Measurements from ENCODE around the gene PER3. TPM values are rescaled to one million over a fixed set of nuclear protein-coding genes. Genes with fewer than 3 reads are reported as not detected.

PER3 gene
- total RNA-seq, 2 donors from 2014 or later: 12.0 to 20.6 TPM

- no peaks in the 10 kb centered on the region for H3K4me1 ChIP-seq (replicated peaks)
- no peak for DNase-seq (ENCODE audit: low spot score)
- WGBS: 37% methylated on average over 10 of the region's 10 CpGs
- TF ChIP-seq CTCF (IDR thresholded peaks at IDR 0.05) (no peak), POLR2AphosphoS5 (IDR thresholded peaks at IDR 0.05) (no peak), POLR2A (IDR thresholded peaks at IDR 0.05) (no peak)
- intact Hi-C loops (cut with DNase I): no loop called here
- H3K9me3 ChIP-seq: no peaks in the 10 kb centered on the region
- no peaks in the 10 kb centered on the region for H3K36me3 ChIP-seq
- no peaks in the 10 kb centered on the region for H3K27me3 ChIP-seq (replicated peaks; ENCODE audit: insufficient read depth)
- H3K27ac ChIP-seq: no peak within 1 kb of the TSS
- no peak within 1 kb of the TSS for H3K4me3 ChIP-seq
These were observed 69.0 kb downstream of the PER3 start, which contains the start of gene UTS2 for GRCh38 chr1:7852804-7853683. TSS of gene UTS2 (minus strand) at chr1:7853065. CDS start at chr1:7853003, 62 bp downstream.

DNA sequence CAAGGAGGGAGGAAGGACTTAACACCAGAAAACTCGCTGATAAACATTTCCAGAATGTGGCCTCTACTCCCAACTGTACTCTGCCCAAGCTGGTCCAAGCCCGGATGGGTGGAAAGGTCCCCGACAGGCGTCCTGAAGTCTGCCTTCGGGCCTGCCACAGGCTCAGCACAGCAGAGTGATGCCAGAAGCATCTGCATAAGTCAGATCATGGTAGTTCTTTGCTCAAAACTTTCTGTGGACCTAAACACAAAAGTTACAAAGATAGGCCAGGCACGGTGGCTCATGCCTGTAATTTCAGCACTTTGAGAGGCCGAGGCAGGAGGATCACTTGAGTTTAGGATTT, 69.6 kb downstream of the PER3 start:
- WGBS: 80% methylated on average over 7 of the region's 7 CpGs
- Histone ChIP-seq H3K27me3 (replicated peaks; ENCODE audit: insufficient read depth) (no peaks in the 10 kb centered on the region), H3K9me3 (no peaks in the 10 kb centered on the region), H3K27ac (no peak overlapping the region), H3K4me1 (replicated peaks) (no peaks in the 10 kb centered on the region), H3K4me3 (no peak overlapping the region), H3K36me3 (no peaks in the 10 kb centered on the region)
- intact Hi-C loops (cut with DNase I): no loop called here
- no peak for TF ChIP-seq CTCF (IDR thresholded peaks at IDR 0.05)
- no peak for DNase-seq (ENCODE audit: low spot score)

GRCh38 chr1:7856345-7856744, 72.3 kb downstream of the PER3 start:
- Histone ChIP-seq H3K27me3 (replicated peaks; ENCODE audit: insufficient read depth) (no peaks in the 10 kb centered on the region), H3K27ac (no peak overlapping the region), H3K36me3 (no peaks in the 10 kb centered on the region), H3K4me1 (replicated peaks) (no peaks in the 10 kb centered on the region), H3K4me3 (no peak overlapping the region), H3K9me3 (no peaks in the 10 kb centered on the region)
- DNase-seq (ENCODE audit: low spot score): no peak
- TF ChIP-seq POLR2A (IDR thresholded peaks at IDR 0.05): no peak
- TF ChIP-seq POLR2AphosphoS5 (IDR thresholded peaks at IDR 0.05): no peak
- TF ChIP-seq CTCF (IDR thresholded peaks at IDR 0.05): no peak
- 45% methylated on average over 15 of the region's 15 CpGs for WGBS
- intact Hi-C loops (cut with DNase I): no loop called here

GRCh38 chr1:7857000-7857399, 72.9 kb downstream of the PER3 start:
- Histone ChIP-seq H3K4me1 (replicated peaks) (no peaks in the 10 kb centered on the region), H3K27me3 (replicated peaks; ENCODE audit: insufficient read depth) (no peaks in the 10 kb centered on the region), H3K27ac (no peak overlapping the region), H3K4me3 (no peak overlapping the region), H3K36me3 (no peaks in the 10 kb centered on the region), H3K9me3 (no peaks in the 10 kb centered on the region)
- DNase-seq (ENCODE audit: low spot score): no peak
- TF ChIP-seq POLR2AphosphoS5 (IDR thresholded peaks at IDR 0.05): no peak
- no peak for TF ChIP-seq CTCF (IDR thresholded peaks at IDR 0.05)
- no peak for TF ChIP-seq POLR2A (IDR thresholded peaks at IDR 0.05)
- WGBS: 66% methylated on average over 2 of the region's 2 CpGs
- intact Hi-C loops (cut with DNase I): no loop called here

GRCh38 chr1:7857985-7858384, 73.9 kb downstream of the PER3 start:
- no peaks in the 10 kb centered on the region for H3K9me3 ChIP-seq
- intact Hi-C loops (cut with DNase I): no loop called here
- H3K27ac ChIP-seq: no peak overlapping the region
- TF ChIP-seq POLR2AphosphoS5 (IDR thresholded peaks at IDR 0.05): no peak
- no peak for TF ChIP-seq POLR2A (IDR thresholded peaks at IDR 0.05)
- no peak for TF ChIP-seq CTCF (IDR thresholded peaks at IDR 0.05)
- no peaks in the 10 kb centered on the region for H3K27me3 ChIP-seq (replicated peaks; ENCODE audit: insufficient read depth)
- no peaks in the 10 kb centered on the region for H3K4me1 ChIP-seq (replicated peaks)
- DNase-seq (ENCODE audit: low spot score): no peak
- 42% methylated on average over 4 of the region's 4 CpGs for WGBS
- no peaks in the 10 kb centered on the region for H3K36me3 ChIP-seq
- no peak overlapping the region for H3K4me3 ChIP-seq
